NT2/D1 (cell line): Measurements from ENCODE around the gene DCANP1.

Experiments used
- DNase-seq: peaks from one replicate; pipeline ENCODE4 v3.0.0-alpha.2; 2011; ENCODE audit warnings: low read depth, low spot score
- H3K27me3 ChIP-seq: 2 replicates; pipeline ENCODE4 v1.6.0; 2011; ENCODE audit warnings: mild to moderate bottlenecking; ENCODE audit not compliant: insufficient read length, insufficient read depth
- H3K36me3 ChIP-seq: 2 replicates; pipeline ENCODE4 v1.6.1; 2011; ENCODE audit warnings: mild to moderate bottlenecking, low read length, mixed read lengths; ENCODE audit not compliant: insufficient read depth, insufficient read length
- H3K4me1 ChIP-seq: 2 replicates; pipeline ENCODE4 v1.5.1; 2011; ENCODE audit not compliant: insufficient read depth, insufficient read length
- H3K4me3 ChIP-seq: 2 replicates; pipeline ENCODE4 v1.5.1; 2011; ENCODE audit warnings: low read depth; ENCODE audit not compliant: insufficient read length
- H3K9ac ChIP-seq: 2 replicates; pipeline ENCODE4 v1.6.0; 2011; ENCODE audit warnings: low read depth; ENCODE audit not compliant: insufficient read length
- H3K9me3 ChIP-seq: 2 replicates; pipeline ENCODE4 v1.5.1; 2011; ENCODE audit warnings: mild to moderate bottlenecking, low read length; ENCODE audit not compliant: insufficient read depth
- SUZ12 ChIP-seq: IDR thresholded peaks from 2 replicates; pipeline ENCODE4 v1.6.1; 2011; ENCODE audit not compliant: insufficient read length, insufficient read depth; ENCODE audit errors: extremely low read depth
- YY1 ChIP-seq: IDR thresholded peaks from 2 replicates; pipeline ENCODE4 v1.6.1; 2011; ENCODE audit not compliant: insufficient read length, insufficient read depth
- ZNF274 ChIP-seq: IDR thresholded peaks from 2 replicates; pipeline ENCODE4 v1.6.1; 2011; ENCODE audit warnings: mild to moderate bottlenecking, low read depth, low read length

The DCANP1 gene

DNA sequence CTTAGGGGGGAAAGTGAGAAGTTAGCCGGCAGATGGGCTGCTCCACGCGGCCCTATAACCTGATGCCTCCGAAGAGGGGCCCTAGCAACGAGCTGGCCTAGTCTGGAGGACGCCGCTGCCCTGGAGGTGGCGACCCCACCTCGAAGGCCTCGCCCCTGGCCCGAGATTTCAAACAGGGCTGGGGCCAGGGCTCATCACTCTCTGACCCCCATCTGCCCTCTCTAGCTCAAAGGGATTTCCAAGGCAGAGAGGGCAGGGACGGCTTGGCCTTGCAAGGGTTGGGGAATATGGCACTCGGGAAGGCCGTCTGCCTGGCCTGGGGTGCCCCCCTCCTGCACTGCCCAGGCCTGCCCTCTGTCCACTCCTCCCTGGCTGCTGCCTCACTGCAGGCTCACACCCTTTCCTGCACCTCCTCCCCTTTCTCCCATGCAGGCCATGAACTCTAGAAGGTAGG lies 30.5 kb upstream of the DCANP1 start:
- no peak for DNase-seq
- H3K9me3 ChIP-seq, result no peaks in the 10 kb centered on the region
- H3K9ac ChIP-seq, result no peak overlapping the region
- TF ChIP-seq SUZ12 (no peak), ZNF274 (no peak), YY1 (no peak)
- H3K27me3 ChIP-seq, result peaks cover 69% of the 10 kb centered on the region
- H3K4me1 ChIP-seq, result peaks cover 3% of the 10 kb centered on the region
- H3K36me3 ChIP-seq, result no peaks in the 10 kb centered on the region
- H3K4me3 ChIP-seq, result no peak overlapping the region

DNA sequence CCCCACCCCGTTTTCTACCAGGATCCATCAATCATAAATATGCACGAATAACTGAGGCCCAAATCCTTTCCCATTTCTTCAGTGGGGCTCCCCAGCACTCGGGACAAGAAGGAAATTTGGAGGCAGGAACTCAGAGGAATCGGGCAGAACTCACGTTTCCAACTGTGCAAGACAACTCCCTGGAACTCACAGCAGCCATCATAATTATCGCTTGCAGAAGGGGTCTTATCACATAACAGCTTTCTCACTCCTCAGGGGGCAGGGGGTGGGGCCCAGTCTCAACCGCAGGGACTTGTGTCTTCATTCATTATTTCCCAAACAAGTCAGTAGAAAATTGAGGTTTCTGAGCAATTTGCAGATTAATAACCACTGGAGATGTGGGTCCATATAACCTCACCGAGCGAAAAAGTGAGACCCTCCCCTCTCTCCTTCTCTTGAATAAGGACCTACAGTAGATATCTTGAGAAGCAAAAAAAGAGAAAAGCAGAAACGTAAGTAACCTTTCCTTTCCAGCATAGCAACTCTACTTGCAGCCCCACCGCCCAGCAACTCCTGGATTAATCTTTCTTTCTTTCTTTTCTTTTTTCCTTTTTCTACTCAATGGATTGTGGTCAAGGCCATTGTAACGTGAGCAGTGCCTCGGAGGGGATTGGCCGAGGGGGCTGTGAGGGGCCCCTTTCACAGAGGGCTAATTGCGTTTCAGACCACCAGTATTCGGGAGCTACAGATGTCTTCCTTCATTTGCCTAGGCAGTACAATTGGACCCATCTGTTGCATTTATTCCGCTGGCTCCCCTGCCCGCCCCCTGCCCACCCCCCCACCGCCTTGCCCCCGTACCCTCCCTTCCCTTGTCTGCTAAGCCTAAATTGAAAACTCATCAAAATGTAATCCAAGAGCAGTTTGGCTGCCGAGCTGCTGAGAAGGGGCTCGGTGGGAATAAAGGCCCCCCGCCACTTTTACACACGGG lies 29.8 kb upstream of the DCANP1 start:
- Histone ChIP-seq H3K4me1 (peaks cover under 1% of the 10 kb centered on the region), H3K9ac (no peak overlapping the region), H3K9me3 (no peaks in the 10 kb centered on the region), H3K36me3 (no peaks in the 10 kb centered on the region), H3K4me3 (no peak overlapping the region), H3K27me3 (peaks cover 68% of the 10 kb centered on the region)
- no peak for DNase-seq
- TF ChIP-seq SUZ12 (no peak), ZNF274 (no peak), YY1 (no peak)

DNA sequence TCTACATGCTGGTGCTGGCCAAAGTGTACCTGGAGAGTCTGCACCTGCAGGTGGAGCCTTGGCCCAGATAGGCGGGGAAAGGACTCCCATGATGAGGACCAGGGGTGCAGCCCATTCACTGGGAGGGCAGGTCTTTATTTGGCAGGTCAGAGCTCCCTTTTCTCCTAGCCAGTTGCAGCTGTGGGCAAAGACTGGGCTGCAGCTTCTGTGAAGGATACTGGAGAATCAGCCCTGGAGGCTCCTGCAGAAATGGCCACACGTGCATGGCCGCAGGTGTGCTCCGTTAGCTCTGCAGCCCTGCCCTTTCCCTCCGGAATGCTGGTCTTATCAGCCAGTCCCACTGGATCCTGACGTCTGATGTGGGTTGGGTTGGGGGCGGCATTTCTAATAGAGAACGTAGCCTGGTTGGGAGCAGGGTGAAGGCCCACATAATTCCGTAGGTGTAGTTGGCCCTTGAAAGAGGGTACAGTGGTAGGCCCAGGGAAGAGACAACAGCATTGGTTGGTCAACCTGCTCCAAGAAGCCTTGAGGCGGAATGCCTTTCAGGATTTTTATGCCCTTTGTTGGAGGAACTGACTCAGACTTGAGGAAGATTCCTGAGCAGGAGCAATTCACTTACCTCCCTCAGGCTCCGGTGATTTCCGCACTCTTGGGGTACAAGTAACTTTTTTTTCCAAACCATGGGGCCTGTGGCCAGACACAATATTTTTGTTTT lies 27.0 kb upstream of the DCANP1 start:
- TF ChIP-seq SUZ12, result no peak
- no peak for TF ChIP-seq YY1
- no peak for TF ChIP-seq ZNF274
- H3K9ac ChIP-seq, result no peak overlapping the region
- DNase-seq, result no peak
- H3K4me1 ChIP-seq, result no peaks in the 10 kb centered on the region
- H3K27me3 ChIP-seq, result peaks cover 62% of the 10 kb centered on the region
- H3K4me3 ChIP-seq, result no peak overlapping the region
- H3K9me3 ChIP-seq, result no peaks in the 10 kb centered on the region
- H3K36me3 ChIP-seq, result no peaks in the 10 kb centered on the region

DNA sequence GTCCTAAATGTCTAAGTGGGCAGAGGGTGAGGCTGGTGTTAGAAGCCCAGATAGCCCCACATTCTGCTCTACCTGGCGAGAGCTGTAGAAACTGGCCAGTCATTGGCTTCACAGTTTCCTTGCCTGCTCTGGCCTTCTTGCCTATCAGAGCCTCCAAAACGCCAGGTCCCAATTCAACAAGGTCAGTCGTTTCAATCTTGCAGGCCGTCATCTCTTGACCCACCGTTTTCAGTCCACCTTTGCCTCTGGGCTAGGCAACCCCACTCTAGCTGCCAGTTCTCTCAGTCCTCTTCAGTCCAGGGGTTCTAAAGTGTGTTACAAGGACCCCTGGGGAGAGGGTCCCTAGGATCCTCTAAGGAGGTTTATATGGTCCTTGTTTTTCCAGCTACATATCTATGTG lies 25.0 kb upstream of the DCANP1 start:
- Histone ChIP-seq H3K27me3 (peaks cover 72% of the 10 kb centered on the region), H3K36me3 (no peaks in the 10 kb centered on the region), H3K4me1 (peaks cover under 1% of the 10 kb centered on the region), H3K4me3 (no peak overlapping the region), H3K9ac (no peak overlapping the region), H3K9me3 (no peaks in the 10 kb centered on the region)
- DNase-seq, result no peak
- TF ChIP-seq YY1 (no peak), ZNF274 (no peak), SUZ12 (no peak)

DNA sequence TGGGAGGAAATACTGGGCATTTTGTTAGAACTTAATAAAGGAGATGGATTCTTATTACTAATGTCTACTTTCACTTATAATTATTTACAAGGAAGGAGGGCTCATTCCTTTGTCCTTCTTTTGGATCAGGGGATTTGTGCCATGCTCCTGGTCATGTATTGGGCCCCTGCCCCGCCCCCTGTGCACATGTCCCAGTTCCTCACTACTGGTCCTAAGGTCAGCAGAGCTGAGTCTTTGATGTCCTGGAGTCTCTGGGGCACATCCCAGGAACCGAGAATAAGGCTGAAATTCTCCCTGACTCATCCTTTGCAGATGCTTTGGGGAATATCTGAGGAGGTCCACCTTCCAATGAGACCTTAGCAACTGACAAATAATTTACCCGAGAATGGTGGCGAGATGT lies 24.6 kb upstream of the DCANP1 start:
- DNase-seq, result no peak
- H3K27me3 ChIP-seq, result peaks cover 72% of the 10 kb centered on the region
- no peak overlapping the region for H3K4me3 ChIP-seq
- H3K4me1 ChIP-seq, result peaks cover 4% of the 10 kb centered on the region
- no peaks in the 10 kb centered on the region for H3K9me3 ChIP-seq
- no peaks in the 10 kb centered on the region for H3K36me3 ChIP-seq
- TF ChIP-seq ZNF274, result no peak
- TF ChIP-seq SUZ12, result no peak
- no peak for TF ChIP-seq YY1
- H3K9ac ChIP-seq, result no peak overlapping the region

DNA sequence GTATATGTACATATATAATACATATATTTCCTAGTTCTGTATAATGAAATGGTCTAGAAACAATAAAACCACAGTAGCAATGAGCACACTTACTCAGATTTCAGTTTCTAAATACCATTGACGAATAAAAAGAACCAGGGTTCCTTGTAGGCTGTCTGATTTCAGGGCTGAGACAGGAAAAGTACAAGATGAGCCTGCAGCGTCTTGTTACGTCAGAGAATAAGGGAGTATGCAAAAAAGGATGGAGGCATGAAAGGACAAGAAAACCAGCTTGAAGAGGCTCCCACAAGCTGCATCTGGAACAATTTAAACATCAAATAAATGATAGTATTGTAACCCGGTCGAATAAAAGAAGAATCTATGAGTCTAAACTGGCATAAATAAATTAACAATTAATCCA lies 22.8 kb upstream of the DCANP1 start:
- H3K4me1 ChIP-seq, result peaks cover 6% of the 10 kb centered on the region
- TF ChIP-seq YY1 (no peak), SUZ12 (no peak), ZNF274 (no peak)
- no peak for DNase-seq
- peaks cover 77% of the 10 kb centered on the region for H3K27me3 ChIP-seq
- no peaks in the 10 kb centered on the region for H3K9me3 ChIP-seq
- H3K36me3 ChIP-seq, result no peaks in the 10 kb centered on the region
- H3K9ac ChIP-seq, result no peak overlapping the region
- H3K4me3 ChIP-seq, result no peak overlapping the region

DNA sequence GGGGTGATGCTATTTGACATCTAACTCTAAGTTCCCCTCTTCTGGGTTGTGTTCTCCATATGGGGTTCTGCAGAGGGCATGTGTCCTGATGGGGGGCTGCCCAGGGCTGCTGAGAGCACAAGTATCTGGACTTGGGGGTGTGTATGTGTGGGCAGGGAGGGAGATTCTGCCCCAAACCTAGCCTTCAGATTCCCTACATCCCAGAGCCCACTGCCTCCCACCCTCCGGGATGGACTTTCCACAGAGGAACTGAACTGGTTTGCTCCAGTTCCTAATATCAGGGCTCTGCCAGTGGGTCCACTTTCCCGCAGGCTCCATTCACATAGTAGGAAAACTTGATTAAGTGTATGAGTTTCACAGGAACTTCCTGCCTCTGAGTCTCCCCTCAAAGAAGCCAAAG lies 21.4 kb upstream of the DCANP1 start:
- Histone ChIP-seq H3K4me3 (no peak overlapping the region), H3K4me1 (peaks cover 6% of the 10 kb centered on the region), H3K9me3 (no peaks in the 10 kb centered on the region; the same call in 1 of the 2 replicates), H3K27me3 (peaks cover 87% of the 10 kb centered on the region), H3K36me3 (no peaks in the 10 kb centered on the region), H3K9ac (no peak overlapping the region)
- DNase-seq, result no peak
- no peak for TF ChIP-seq YY1
- TF ChIP-seq ZNF274, result no peak
- no peak for TF ChIP-seq SUZ12
